H1 (cell line): ENCODE measurements around the gene UIMC1. TPM values are rescaled to one million over a fixed set of nuclear protein-coding genes. Genes with fewer than 3 reads are reported as not detected.

Source experiments
- BACH1 ChIP-seq: IDR thresholded peaks from 2 replicates; pipeline ENCODE4 v1.6.1; 2012; ENCODE audit warnings: low read length, improper control_type of control experiment
- BCL11A ChIP-seq, 2 experiments: IDR thresholded peaks; one replicate each; pipeline ENCODE4 v1.6.1; 2011; ENCODE audit warnings: low read depth in 2 of 2, low read length in 2 of 2, mild to moderate bottlenecking in 2 of 2
- EZH2 ChIP-seq: fragments of 200-600 bp; sonication (generic); IDR thresholded peaks from 2 replicates; pipeline ENCODE4 v1.7.1; 2012; ENCODE audit warnings: low read depth, mild to moderate bottlenecking, moderate library complexity, low read length, inconsistent platforms; ENCODE audit not compliant: severe bottlenecking
- JUND ChIP-seq: IDR thresholded peaks from 2 replicates; pipeline ENCODE4 v1.6.1; 2011; ENCODE audit warnings: mild to moderate bottlenecking, improper control_type of control experiment, low read length
- KDM5A ChIP-seq: fragments of 200-600 bp; IDR thresholded peaks from 2 replicates; pipeline ENCODE4 v1.7.1; 2012; ENCODE audit warnings: mild to moderate bottlenecking, low read length, inconsistent platforms, mixed read lengths
- RAD21 ChIP-seq, 2 experiments: IDR thresholded peaks in 1 of 2; conservative IDR thresholded peaks in 1 of 2; 2 replicates each; pipeline ENCODE4 v1.6.1; 2011; ENCODE audit warnings: low read depth in 2 of 2, low read length in 2 of 2, improper control_type of control experiment in 1 of 2, inconsistent platforms in 1 of 2, mild to moderate bottlenecking in 1 of 2, moderate library complexity in 1 of 2
- SP4 ChIP-seq: IDR thresholded peaks from 2 replicates; pipeline ENCODE4 v1.6.1; 2012; ENCODE audit warnings: low read length, inconsistent platforms
- polyA plus RNA-seq, 7 experiments: library from polyadenylated mRNA; depleted of rRNA in 3 of 7; stranded (reverse) in 5 of 7; unstranded in 2 of 7; fragments of >200 nt in 5 of 7; fragments of 200-250 nt in 2 of 7; gene quantifications; 1 replicate in 5 of 7; 2 replicates in 1 of 7; 4 replicates in 1 of 7; pipeline versions ENCODE4 v1.2.1 to v1.2.3, GENCODE V29; 2011 to 2013; ENCODE audit warnings: missing spikeins in 2 of 7, mixed read lengths in 2 of 7
- total RNA-seq: library from RNA; stranded (reverse); fragmentation: NEBNext Ultra II Directional; extraction: Animal tissue kit (Norgen Biotek cat#: 25700); gene quantifications from 2 replicates; pipeline ENCODE4 v1.2.1, GENCODE V29; 2021
- TF ChIP-seq, protein P1 (sequence below): fragments of 300-600 bp; sonication (generic); IDR thresholded peaks from 2 replicates; pipeline ENCODE4 v1.7.1; 2012; ENCODE audit warnings: low read length, moderate library complexity, mild to moderate bottlenecking, inconsistent platforms; ENCODE audit not compliant: insufficient replicate concordance
- TF ChIP-seq, protein P2 (sequence below): IDR thresholded peaks from 2 replicates; pipeline ENCODE4 v1.6.1; 2012; ENCODE audit warnings: inconsistent platforms

UIMC1 gene
- total and polyA plus RNA-seq, 2 of the 8 experiments (the other 6 are each of a cell fraction or from before 2014, with no cell fraction given), result 12.8 to 43.7 TPM

DNA sequence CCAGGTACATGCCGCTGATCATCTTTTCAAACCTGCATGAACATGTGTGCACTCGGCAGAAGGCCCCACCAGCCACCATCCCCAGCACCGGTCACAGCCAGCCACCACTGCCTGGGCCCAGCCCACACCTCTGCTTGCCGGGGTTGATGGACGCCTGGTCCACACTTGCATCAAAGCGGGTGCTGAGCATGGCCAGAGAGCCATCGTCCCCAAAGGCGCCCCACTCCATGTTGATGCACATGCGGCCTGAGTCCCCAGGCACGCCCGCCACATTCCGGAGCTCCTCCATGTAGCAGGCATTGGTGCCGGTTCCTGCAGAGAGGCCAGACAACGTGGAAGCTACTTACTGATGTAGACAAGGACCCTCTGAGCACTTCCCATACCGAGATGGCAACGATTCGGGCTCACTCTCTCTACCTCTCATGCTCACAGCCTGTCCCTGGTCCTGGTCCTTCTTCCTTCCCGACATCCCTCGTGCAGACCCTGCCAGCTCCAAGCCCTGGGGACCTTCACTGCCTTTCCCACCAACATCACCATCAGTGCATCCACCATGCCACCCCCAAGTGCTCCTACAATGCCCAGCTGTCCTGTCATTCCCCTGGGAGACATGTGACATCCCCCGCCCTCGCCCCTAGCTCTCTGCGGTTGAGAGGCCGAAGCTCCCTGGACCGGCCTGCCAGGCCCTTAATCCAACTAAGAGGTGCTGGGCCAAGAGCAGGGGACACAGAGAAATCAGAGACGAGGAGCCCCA, 124.6 kb downstream of the UIMC1 start (continued):
- TF ChIP-seq, protein P1, sequence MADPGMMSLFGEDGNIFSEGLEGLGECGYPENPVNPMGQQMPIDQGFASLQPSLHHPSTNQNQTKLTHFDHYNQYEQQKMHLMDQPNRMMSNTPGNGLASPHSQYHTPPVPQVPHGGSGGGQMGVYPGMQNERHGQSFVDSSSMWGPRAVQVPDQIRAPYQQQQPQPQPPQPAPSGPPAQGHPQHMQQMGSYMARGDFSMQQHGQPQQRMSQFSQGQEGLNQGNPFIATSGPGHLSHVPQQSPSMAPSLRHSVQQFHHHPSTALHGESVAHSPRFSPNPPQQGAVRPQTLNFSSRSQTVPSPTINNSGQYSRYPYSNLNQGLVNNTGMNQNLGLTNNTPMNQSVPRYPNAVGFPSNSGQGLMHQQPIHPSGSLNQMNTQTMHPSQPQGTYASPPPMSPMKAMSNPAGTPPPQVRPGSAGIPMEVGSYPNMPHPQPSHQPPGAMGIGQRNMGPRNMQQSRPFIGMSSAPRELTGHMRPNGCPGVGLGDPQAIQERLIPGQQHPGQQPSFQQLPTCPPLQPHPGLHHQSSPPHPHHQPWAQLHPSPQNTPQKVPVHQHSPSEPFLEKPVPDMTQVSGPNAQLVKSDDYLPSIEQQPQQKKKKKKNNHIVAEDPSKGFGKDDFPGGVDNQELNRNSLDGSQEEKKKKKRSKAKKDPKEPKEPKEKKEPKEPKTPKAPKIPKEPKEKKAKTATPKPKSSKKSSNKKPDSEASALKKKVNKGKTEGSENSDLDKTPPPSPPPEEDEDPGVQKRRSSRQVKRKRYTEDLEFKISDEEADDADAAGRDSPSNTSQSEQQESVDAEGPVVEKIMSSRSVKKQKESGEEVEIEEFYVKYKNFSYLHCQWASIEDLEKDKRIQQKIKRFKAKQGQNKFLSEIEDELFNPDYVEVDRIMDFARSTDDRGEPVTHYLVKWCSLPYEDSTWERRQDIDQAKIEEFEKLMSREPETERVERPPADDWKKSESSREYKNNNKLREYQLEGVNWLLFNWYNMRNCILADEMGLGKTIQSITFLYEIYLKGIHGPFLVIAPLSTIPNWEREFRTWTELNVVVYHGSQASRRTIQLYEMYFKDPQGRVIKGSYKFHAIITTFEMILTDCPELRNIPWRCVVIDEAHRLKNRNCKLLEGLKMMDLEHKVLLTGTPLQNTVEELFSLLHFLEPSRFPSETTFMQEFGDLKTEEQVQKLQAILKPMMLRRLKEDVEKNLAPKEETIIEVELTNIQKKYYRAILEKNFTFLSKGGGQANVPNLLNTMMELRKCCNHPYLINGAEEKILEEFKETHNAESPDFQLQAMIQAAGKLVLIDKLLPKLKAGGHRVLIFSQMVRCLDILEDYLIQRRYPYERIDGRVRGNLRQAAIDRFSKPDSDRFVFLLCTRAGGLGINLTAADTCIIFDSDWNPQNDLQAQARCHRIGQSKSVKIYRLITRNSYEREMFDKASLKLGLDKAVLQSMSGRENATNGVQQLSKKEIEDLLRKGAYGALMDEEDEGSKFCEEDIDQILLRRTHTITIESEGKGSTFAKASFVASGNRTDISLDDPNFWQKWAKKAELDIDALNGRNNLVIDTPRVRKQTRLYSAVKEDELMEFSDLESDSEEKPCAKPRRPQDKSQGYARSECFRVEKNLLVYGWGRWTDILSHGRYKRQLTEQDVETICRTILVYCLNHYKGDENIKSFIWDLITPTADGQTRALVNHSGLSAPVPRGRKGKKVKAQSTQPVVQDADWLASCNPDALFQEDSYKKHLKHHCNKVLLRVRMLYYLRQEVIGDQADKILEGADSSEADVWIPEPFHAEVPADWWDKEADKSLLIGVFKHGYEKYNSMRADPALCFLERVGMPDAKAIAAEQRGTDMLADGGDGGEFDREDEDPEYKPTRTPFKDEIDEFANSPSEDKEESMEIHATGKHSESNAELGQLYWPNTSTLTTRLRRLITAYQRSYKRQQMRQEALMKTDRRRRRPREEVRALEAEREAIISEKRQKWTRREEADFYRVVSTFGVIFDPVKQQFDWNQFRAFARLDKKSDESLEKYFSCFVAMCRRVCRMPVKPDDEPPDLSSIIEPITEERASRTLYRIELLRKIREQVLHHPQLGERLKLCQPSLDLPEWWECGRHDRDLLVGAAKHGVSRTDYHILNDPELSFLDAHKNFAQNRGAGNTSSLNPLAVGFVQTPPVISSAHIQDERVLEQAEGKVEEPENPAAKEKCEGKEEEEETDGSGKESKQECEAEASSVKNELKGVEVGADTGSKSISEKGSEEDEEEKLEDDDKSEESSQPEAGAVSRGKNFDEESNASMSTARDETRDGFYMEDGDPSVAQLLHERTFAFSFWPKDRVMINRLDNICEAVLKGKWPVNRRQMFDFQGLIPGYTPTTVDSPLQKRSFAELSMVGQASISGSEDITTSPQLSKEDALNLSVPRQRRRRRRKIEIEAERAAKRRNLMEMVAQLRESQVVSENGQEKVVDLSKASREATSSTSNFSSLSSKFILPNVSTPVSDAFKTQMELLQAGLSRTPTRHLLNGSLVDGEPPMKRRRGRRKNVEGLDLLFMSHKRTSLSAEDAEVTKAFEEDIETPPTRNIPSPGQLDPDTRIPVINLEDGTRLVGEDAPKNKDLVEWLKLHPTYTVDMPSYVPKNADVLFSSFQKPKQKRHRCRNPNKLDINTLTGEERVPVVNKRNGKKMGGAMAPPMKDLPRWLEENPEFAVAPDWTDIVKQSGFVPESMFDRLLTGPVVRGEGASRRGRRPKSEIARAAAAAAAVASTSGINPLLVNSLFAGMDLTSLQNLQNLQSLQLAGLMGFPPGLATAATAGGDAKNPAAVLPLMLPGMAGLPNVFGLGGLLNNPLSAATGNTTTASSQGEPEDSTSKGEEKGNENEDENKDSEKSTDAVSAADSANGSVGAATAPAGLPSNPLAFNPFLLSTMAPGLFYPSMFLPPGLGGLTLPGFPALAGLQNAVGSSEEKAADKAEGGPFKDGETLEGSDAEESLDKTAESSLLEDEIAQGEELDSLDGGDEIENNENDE, result no peak
- no peak for TF ChIP-seq RAD21 (IDR thresholded peaks at IDR 0.05 in 1 of 2, conservative IDR thresholded peaks at IDR 0.05 in 1 of 2; ENCODE audit: low read depth in 2 of 2, low read length in 2 of 2)
- TF ChIP-seq BACH1, result no peak
- no peak for TF ChIP-seq SP4
- no peak for TF ChIP-seq BCL11A (IDR thresholded peaks at IDR 0.05; ENCODE audit: low read depth in 2 of 2, low read length in 2 of 2)
- TF ChIP-seq, protein P2, sequence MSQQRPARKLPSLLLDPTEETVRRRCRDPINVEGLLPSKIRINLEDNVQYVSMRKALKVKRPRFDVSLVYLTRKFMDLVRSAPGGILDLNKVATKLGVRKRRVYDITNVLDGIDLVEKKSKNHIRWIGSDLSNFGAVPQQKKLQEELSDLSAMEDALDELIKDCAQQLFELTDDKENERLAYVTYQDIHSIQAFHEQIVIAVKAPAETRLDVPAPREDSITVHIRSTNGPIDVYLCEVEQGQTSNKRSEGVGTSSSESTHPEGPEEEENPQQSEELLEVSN, result no peak
- no peak for TF ChIP-seq JUND
- TF ChIP-seq EZH2, result no peak
- no peak for TF ChIP-seq KDM5A
